ENCODE data around the gene AK3. TPM values are rescaled to one million over a fixed set of nuclear protein-coding genes. Genes with fewer than 3 reads are reported as not detected.

AK3 gene
- total and polyA plus RNA-seq, 2 of the 8 experiments (the other 6 are each of a cell fraction or from before 2014, with no cell fraction given), result 8.9 to 30.0 TPM

- Histone ChIP-seq H3K23ac (ENCODE audit: insufficient read length) (no peak overlapping the region), H3K4me1 (replicated peaks in 1 of 4; ENCODE audit: control insufficient read depth in 3 of 4, insufficient read depth in 4 of 4, low read length in 3 of 4) (no peaks in the 10 kb centered on the region), H2BK12ac (ENCODE audit: low read depth, low read length) (no peak overlapping the region), H2BK15ac (ENCODE audit: low read length) (no peak overlapping the region), H2BK20ac (ENCODE audit: low read length) (no peak overlapping the region), H3K9me3 (ENCODE audit: insufficient read depth in 2 of 2, low read depth in 1 of 2, low read length in 1 of 2) (no peaks in the 10 kb centered on the region), H3K27ac (ENCODE audit: low read depth, low read length) (no peak overlapping the region), H3K23me2 (ENCODE audit: low read depth, low read length) (no peaks in the 10 kb centered on the region), H3K27me3 (replicated peaks in 1 of 4; ENCODE audit: control insufficient read depth in 3 of 4, extremely low read depth in 1 of 4, insufficient read depth in 3 of 4, low read length in 3 of 4) (no peaks in the 10 kb centered on the region), H3K79me1 (ENCODE audit: low read depth, low read length) (0 out of 2 replicates have a peak, but pooled peaks cover 2% of the 10 kb centered on the region), H3K4ac (replicated peaks; ENCODE audit: insufficient read length, low read depth, low read length) (no peak overlapping the region), H4K20me1 (replicated peaks in 1 of 2; ENCODE audit: control insufficient read depth in 1 of 2, insufficient read depth in 2 of 2, low read length in 2 of 2) (peaks cover 0 to 2% of the 10 kb centered on the region in 2 experiments), H2BK5ac (ENCODE audit: low read depth, low read length) (no peak overlapping the region), H3K4me3 (ENCODE audit: extremely low read depth in 1 of 4, insufficient read depth in 2 of 4, low read depth in 3 of 4, low read length in 4 of 4) (no peak overlapping the region), H4K5ac (ENCODE audit: insufficient read length, low read depth, low read length) (no peak overlapping the region), H2AFZ (ENCODE audit: low read length) (no peak overlapping the region), H3K4me2 (ENCODE audit: insufficient read depth in 1 of 2, low read depth in 2 of 2, low read length in 2 of 2) (no peak overlapping the region), H3K14ac (ENCODE audit: insufficient read length) (no peak overlapping the region), H3K36me3 (ENCODE audit: control insufficient read depth in 2 of 4, insufficient read depth in 4 of 4, low read length in 3 of 4) (peaks cover 4 to 42% (median 12%) of the 10 kb centered on the region in 4 experiments), H2AK5ac (ENCODE audit: low read depth, low read length) (no peak overlapping the region), H3K18ac (ENCODE audit: extremely low read depth, low read length) (no peak overlapping the region), H3K9ac (replicated peaks in 1 of 4; ENCODE audit: extremely low read depth in 1 of 4, low read depth in 3 of 4, low read length in 3 of 4) (no peak overlapping the region), H2BK120ac (replicated peaks; ENCODE audit: low read depth, low read length) (no peak overlapping the region), H4K8ac (ENCODE audit: extremely low read depth, insufficient read depth, low read length) (no peak overlapping the region), H3K56ac (replicated peaks; ENCODE audit: insufficient read length, low read depth, low read length) (no peak overlapping the region), H3K79me2 (ENCODE audit: control insufficient read depth in 1 of 2, insufficient read depth in 2 of 2, low read length in 2 of 2) (peaks cover 2 to 15% of the 10 kb centered on the region in 2 experiments; a peak in 3 of 4 replicates), H4K91ac (replicated peaks; ENCODE audit: insufficient read length, low read length) (no peak overlapping the region)
- DNase-seq (ENCODE audit: low read depth in 1 of 2, low spot score in 2 of 2), result no peak
- TF ChIP-seq CEBPB (IDR thresholded peaks at IDR 0.05; ENCODE audit: low read depth, low read length) (no peak), TAF7 (optimal IDR thresholded peaks at IDR 0.05; ENCODE audit: borderline replicate concordance, low read depth, low read length) (no peak), SIN3A (conservative IDR thresholded peaks at IDR 0.05 in 1 of 2, IDR thresholded peaks at IDR 0.05 in 1 of 2; ENCODE audit: low read depth in 1 of 2, low read length in 2 of 2) (no peak), POU5F1 (IDR thresholded peaks at IDR 0.05; ENCODE audit: low read depth, low read length) (no peak), SUZ12 (IDR thresholded peaks at IDR 0.05; ENCODE audit: low read length) (no peak), RFX5 (IDR thresholded peaks at IDR 0.05; ENCODE audit: borderline replicate concordance, low read depth, low read length) (no peak), SP1 (IDR thresholded peaks at IDR 0.05; ENCODE audit: low read depth, low read length) (no peak), RAD21 (IDR thresholded peaks at IDR 0.05 in 1 of 2, conservative IDR thresholded peaks at IDR 0.05 in 1 of 2; ENCODE audit: low read depth in 2 of 2, low read length in 2 of 2) (no peak), EZH2 (IDR thresholded peaks at IDR 0.05; ENCODE audit: low read depth, low read length, severe bottlenecking) (no peak), SIRT6 (IDR thresholded peaks at IDR 0.05; ENCODE audit: low read length) (no peak), ATF2 (IDR thresholded peaks at IDR 0.05; ENCODE audit: low read length) (no peak)
- CTCF ChIA-PET (ENCODE audit: partially characterized antibody), result interaction anchor here (1.4 kb wide), 1 partner anchor 82 kb away, joined by 3 read pairs; no protein-coding TSS in a partner anchor
- no peak for FAIRE-seq
- WGBS, 2 experiments (ENCODE audit: extremely low coverage in 1 of 2, insufficient coverage in 1 of 2, insufficient read length in 1 of 2, insufficient replicate concordance in 2 of 2, low coverage in 1 of 2, low lambda C conversion rate in 2 of 2, missing lambda C conversion rate in 1 of 2), result 92% methylated on average over 4 of the region's 4 CpGs; no CpG with 5 or more reads in 1 of the 2 experiments
- POLR2A ChIA-PET (ENCODE audit: partially characterized antibody), result no interaction called here
Observed at GRCh38 chr9:4686112-4686511, 54.9 kb downstream of the AK3 start.

All from H1 (cell line).